Gastroesophageal sphincter (tissue), 4 donors: ENCODE data around the gene SCN8A. TPM values are rescaled to one million over a fixed set of nuclear protein-coding genes. Genes with fewer than 3 reads are reported as not detected.
"Not testable (repeated sequence)": the region's sequence is repeated elsewhere in the genome, so short reads cannot be mapped to it uniquely, and the experiment has no call there.

Experiments used
- ATAC-seq: fragments of 150-250 bp; one replicate; pipeline ENCODE4 v1.9.1; 2016; ENCODE audit warnings: mild to moderate bottlenecking, moderate library complexity
- H3K27ac ChIP-seq, 4 donors: fragments of 200-600 bp; sonication (generic) in 3 of 4; 1 replicate in 3 of 4; 2 replicates in 1 of 4; pipeline ENCODE4 v1.5.1; 2016 to 2019
- H3K27me3 ChIP-seq: fragments of 200-600 bp; sonication (generic); one replicate; pipeline ENCODE4 v1.5.1; 2019
- H3K36me3 ChIP-seq, 2 donors: fragments of 200-600 bp; sonication (generic); one replicate each; pipeline ENCODE4 v1.5.1; 2019; ENCODE audit warnings: control low read depth in 1 of 2
- H3K4me1 ChIP-seq, 3 donors: fragments of 200-600 bp; sonication (generic); 1 replicate in 2 of 3; 2 replicates in 1 of 3; pipeline ENCODE4 v1.5.1; 2016 to 2019; ENCODE audit warnings: control low read depth in 2 of 3
- H3K4me3 ChIP-seq, 2 donors: fragments of 200-600 bp; sonication (generic); one replicate each; pipeline ENCODE4 v1.5.1; 2019; ENCODE audit warnings: mild to moderate bottlenecking in 1 of 2, moderate library complexity in 1 of 2
- H3K9me3 ChIP-seq, 3 donors: fragments of 200-600 bp; sonication (generic); one replicate each; pipeline ENCODE4 v1.5.1; 2017 to 2019; ENCODE audit warnings: control low read depth in 2 of 3
- EP300 ChIP-seq: sonication (generic); formaldehyde crosslinking; IDR thresholded peaks from one replicate; pipeline ENCODE4 v1.6.1; 2017; ENCODE audit warnings: antibody characterized with exemption, mild to moderate bottlenecking
- POLR2A ChIP-seq, 2 donors: fragments of 450-650 bp; IDR thresholded peaks; one replicate each; pipeline ENCODE4 v1.6.1; 2017; ENCODE audit warnings: antibody characterized with exemption in 2 of 2, mild to moderate bottlenecking in 2 of 2, moderate library complexity in 1 of 2
- POLR2AphosphoS5 ChIP-seq: sonication (generic); formaldehyde crosslinking; IDR thresholded peaks from one replicate; pipeline ENCODE4 v1.6.1; 2017; ENCODE audit warnings: antibody characterized with exemption
- WGBS, 2 donors: methylation state at CpG; one replicate each; pipeline ENCODE4 v1.1.5; 2018; ENCODE audit warnings: low coverage in 1 of 2; 5-methylcytosine and 5-hydroxymethylcytosine counted together
- total RNA-seq, 4 donors: library from RNA; depleted of rRNA; stranded (reverse); fragments of >200 nt; gene quantifications; one replicate each; pipeline ENCODE4 v1.1.0, GENCODE V29; 2016
- TF ChIP-seq, protein P1 (sequence below), 4 experiments: fragments of 200-600 bp in 2 of 4; fragments of 450-650 bp in 2 of 4; sonication (generic) in 1 of 4; IDR thresholded peaks; one replicate each; pipeline ENCODE4 v1.5.1; 2017 to 2019; ENCODE audit warnings: antibody characterized with exemption in 4 of 4, mild to moderate bottlenecking in 2 of 4, moderate library complexity in 2 of 4

SCN8A gene
- 1 to 10 TPM in 1 of 4 donors, under 1 TPM in 3; 0.47 to 1.2 (median 0.60) TPM for total RNA-seq

DNA sequence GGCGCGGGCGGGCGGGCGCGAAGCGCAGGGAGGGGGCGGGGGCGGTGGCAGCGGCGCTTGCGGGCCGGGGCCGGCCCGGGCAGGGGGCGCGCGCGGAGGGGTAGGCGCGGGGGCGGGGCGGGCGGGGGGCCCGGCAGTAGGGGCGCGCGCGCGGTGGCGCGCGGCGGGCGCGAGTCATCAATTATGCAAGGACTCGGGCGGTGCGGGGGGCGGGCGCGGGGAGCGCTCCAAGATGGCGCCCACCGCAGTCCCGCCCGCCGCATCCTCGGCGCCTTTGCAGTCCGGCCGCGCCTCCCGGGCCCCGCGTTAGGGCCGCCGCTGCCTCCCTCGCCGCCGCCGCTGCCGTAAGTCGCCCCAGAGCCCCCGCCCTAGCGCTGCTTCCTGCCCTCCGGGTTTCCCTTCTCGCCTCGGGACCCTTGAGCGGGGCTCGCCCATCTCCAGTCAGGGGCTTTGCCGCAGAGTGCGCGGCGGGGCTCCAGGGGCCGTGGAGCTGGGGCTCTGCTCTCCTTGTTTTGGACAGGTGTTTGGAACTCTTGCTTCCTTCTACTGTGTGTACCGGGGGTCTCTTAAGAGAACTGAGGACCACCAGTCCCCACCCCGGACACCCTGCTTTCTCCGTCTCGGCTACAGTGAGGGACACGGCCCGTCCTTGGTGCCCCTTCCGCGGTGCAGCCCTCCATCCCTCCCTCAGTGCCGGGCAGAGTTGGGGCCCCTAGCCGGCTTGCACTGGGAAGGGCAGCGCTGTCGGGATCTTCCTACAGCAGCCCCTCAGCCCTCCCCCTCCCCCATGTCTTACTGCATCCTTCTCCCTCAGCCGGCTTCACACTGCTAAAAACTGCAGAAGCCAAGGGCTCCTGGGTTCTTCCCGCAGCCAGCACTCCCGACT, at the start of gene SCN8A:
SCN8A (plus strand) TSS at position 218 of the 886 bp plus-strand sequence. CDS start 71,585 bp downstream, outside the sequence.
- H3K27me3 ChIP-seq: peaks cover 66% of the 10 kb centered on the region
- TF ChIP-seq, protein P1, sequence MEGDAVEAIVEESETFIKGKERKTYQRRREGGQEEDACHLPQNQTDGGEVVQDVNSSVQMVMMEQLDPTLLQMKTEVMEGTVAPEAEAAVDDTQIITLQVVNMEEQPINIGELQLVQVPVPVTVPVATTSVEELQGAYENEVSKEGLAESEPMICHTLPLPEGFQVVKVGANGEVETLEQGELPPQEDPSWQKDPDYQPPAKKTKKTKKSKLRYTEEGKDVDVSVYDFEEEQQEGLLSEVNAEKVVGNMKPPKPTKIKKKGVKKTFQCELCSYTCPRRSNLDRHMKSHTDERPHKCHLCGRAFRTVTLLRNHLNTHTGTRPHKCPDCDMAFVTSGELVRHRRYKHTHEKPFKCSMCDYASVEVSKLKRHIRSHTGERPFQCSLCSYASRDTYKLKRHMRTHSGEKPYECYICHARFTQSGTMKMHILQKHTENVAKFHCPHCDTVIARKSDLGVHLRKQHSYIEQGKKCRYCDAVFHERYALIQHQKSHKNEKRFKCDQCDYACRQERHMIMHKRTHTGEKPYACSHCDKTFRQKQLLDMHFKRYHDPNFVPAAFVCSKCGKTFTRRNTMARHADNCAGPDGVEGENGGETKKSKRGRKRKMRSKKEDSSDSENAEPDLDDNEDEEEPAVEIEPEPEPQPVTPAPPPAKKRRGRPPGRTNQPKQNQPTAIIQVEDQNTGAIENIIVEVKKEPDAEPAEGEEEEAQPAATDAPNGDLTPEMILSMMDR (IDR thresholded peaks at IDR 0.05): no peak
- TF ChIP-seq POLR2A (IDR thresholded peaks at IDR 0.05) (no peak), POLR2AphosphoS5 (no peak), EP300 (no peak)
- H3K9me3 ChIP-seq: no peaks in the 10 kb centered on the region
- peaks cover 0 to 18% (median 6%) of the 10 kb centered on the region in 3 donors for H3K4me1 ChIP-seq
- WGBS, 2 donors: 0% methylated on average over 2 to 10 of the region's 91 CpGs
- H3K4me3 ChIP-seq: peak within 1 kb of the TSS; percentile 54 to 67
- H3K27ac ChIP-seq: no peak within 1 kb of the TSS
- no peaks in the 10 kb centered on the region for H3K36me3 ChIP-seq
- peak; percentile 50 for ATAC-seq

DNA sequence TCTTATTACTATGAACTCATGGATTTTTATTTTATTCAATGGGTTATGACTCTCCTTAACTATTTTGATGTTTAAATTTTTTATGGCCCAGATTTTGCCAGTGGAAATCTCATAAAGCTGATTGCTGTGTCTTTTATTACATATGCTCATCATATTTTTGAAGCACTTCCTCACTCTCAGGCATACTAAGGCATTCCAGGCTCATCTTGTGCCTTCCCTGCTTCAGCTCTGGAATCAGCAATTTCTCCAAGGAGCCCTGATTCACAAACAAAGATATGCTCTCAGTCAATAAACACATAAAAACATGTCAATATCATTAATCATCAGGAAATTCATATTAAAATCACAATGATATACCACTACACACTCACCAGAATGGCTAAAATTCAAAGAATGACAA, 44.9 kb upstream of the SCN8A start:
- peaks cover 22% of the 10 kb centered on the region for H3K27me3 ChIP-seq
- H3K36me3 ChIP-seq: no peaks in the 10 kb centered on the region
- no peaks in the 10 kb centered on the region for H3K4me1 ChIP-seq
- H3K27ac ChIP-seq: no peak overlapping the region
- H3K4me3 ChIP-seq: no peak overlapping the region
- TF ChIP-seq, protein P1 (IDR thresholded peaks at IDR 0.05): no peak
- TF ChIP-seq EP300: no peak
- TF ChIP-seq POLR2A (IDR thresholded peaks at IDR 0.05): no peak
- ATAC-seq: no peak
- no peaks in the 10 kb centered on the region for H3K9me3 ChIP-seq

GRCh38 chr12:51547606-51548005, 43.4 kb upstream of the SCN8A start:
- 77 to 78% methylated on average over 4 to 6 of the region's 6 CpGs for WGBS, 2 donors
- Histone ChIP-seq H3K27ac (no peak overlapping the region), H3K4me1 (no peaks in the 10 kb centered on the region), H3K9me3 (no peaks in the 10 kb centered on the region), H3K4me3 (no peak overlapping the region), H3K36me3 (no peaks in the 10 kb centered on the region), H3K27me3 (peaks cover 15% of the 10 kb centered on the region)
- no peak for ATAC-seq
- TF ChIP-seq, protein P1 (IDR thresholded peaks at IDR 0.05): no peak
- TF ChIP-seq POLR2AphosphoS5 (no peak), POLR2A (IDR thresholded peaks at IDR 0.05) (no peak), EP300 (no peak)

DNA sequence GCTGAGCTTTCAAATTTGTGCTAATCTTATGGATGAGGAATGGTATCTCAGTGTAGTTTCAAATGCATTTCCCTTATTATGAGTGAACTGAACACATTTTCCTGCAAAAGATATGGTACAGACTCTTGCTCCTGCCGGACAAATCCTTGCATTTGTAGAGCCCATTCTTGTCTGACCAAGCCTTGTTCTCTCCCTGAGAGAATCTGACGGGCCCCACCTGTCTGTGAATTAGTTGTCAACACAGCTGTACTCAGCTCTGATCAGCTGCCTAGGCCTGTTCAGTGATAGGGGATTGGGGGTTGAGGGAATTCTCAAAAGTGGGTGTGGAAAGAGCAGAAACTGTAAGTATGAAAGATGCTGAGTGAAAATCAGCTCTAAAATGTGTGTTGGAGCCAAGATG, 42.8 kb upstream of the SCN8A start:
- Histone ChIP-seq H3K36me3 (no peaks in the 10 kb centered on the region), H3K27me3 (peaks cover 9% of the 10 kb centered on the region), H3K4me3 (no peak overlapping the region), H3K9me3 (no peaks in the 10 kb centered on the region), H3K4me1 (no peaks in the 10 kb centered on the region), H3K27ac (no peak overlapping the region)
- 23 to 25% methylated on average over 2 of the region's 2 CpGs for WGBS, 2 donors
- TF ChIP-seq POLR2AphosphoS5: no peak
- TF ChIP-seq, protein P1 (IDR thresholded peaks at IDR 0.05): no peak
- TF ChIP-seq POLR2A (IDR thresholded peaks at IDR 0.05): no peak
- no peak for ATAC-seq

- no peaks in the 10 kb centered on the region for H3K36me3 ChIP-seq
- H3K9me3 ChIP-seq: no peaks in the 10 kb centered on the region
- H3K4me3 ChIP-seq: no peak overlapping the region
- TF ChIP-seq POLR2A (IDR thresholded peaks at IDR 0.05) (no peak), EP300 (no peak), POLR2AphosphoS5 (no peak)
- TF ChIP-seq, protein P1 (IDR thresholded peaks at IDR 0.05): no peak
- no peak for ATAC-seq
- H3K27me3 ChIP-seq: no peaks in the 10 kb centered on the region
- no peak overlapping the region for H3K27ac ChIP-seq
- WGBS, 2 donors: 40 to 71% methylated on average over 1 to 8 of the region's 8 CpGs
- no peaks in the 10 kb centered on the region for H3K4me1 ChIP-seq
These were observed 41.4 kb upstream of the SCN8A start for GRCh38 chr12:51549637-51550036.

GRCh38 chr12:51568271-51569032, 22.6 kb upstream of the SCN8A start:
- H3K9me3 ChIP-seq, H3K27me3 ChIP-seq, H3K4me3 ChIP-seq, ATAC-seq, H3K36me3 ChIP-seq, H3K27ac ChIP-seq, H3K4me1 ChIP-seq: not testable (repeated sequence)
- WGBS, 2 donors: 82% methylated on average over 2 of the region's 28 CpGs; no CpG with 5 or more reads in 1 of the 2 donors
